WTC11 (cell line): ENCODE measurements around the gene SLC41A1. TPM values are rescaled to one million over a fixed set of nuclear protein-coding genes. Genes with fewer than 3 reads are reported as not detected.

Experiments used
- ATAC-seq: fragments of 200-7000 bp; cut with Tn5 transposase; 2 replicates; pipeline ENCODE4 v1.10.0; 2021; ENCODE audit warnings: mild to moderate bottlenecking, moderate library complexity
- CTCF ChIA-PET: fragments of 300-600 bp; sonication (Branson Sonifier 250); formaldehyde crosslinking; loops from one replicate; lab custom pipeline; 2021; ENCODE audit warnings: antibody characterized with exemption; lab: Charles Lee
- POLR2A ChIA-PET: fragments of 350-600 bp; sonication (Branson Sonifier 250); formaldehyde crosslinking; loops from one replicate; lab custom pipeline; 2021; ENCODE audit warnings: antibody characterized with exemption; lab: Charles Lee
- DNase-seq: peaks from one replicate; pipeline ENCODE4 v3.0.0; 2021; ENCODE audit warnings: low spot score
- H3K27ac Mint-ChIP-seq: 2 replicates; pipeline ENCODE4 v1.8.0; 2021; ENCODE audit warnings: mixed read lengths
- H3K27me3 Mint-ChIP-seq: 2 replicates; pipeline ENCODE4 v1.8.0; 2021; ENCODE audit warnings: low read depth, mild to moderate bottlenecking, moderate library complexity, mixed read lengths
- H3K36me3 Mint-ChIP-seq: 2 replicates; pipeline ENCODE4 v1.8.0; 2021; ENCODE audit warnings: mixed read lengths
- H3K4me1 Mint-ChIP-seq: 2 replicates; pipeline ENCODE4 v1.8.0; 2022; ENCODE audit warnings: mixed read lengths
- H3K4me3 Mint-ChIP-seq: 2 replicates; pipeline ENCODE4 v1.8.0; 2021; ENCODE audit warnings: mild to moderate bottlenecking, moderate library complexity, mixed read lengths
- H3K9me3 Mint-ChIP-seq: 2 replicates; pipeline ENCODE4 v1.8.0; 2021; ENCODE audit warnings: mixed read lengths
- ELF4 ChIP-seq: sonication (generic); formaldehyde crosslinking; IDR thresholded peaks from 2 replicates; pipeline ENCODE4 v1.8.1; 2022; ENCODE audit warnings: low read depth, mild to moderate bottlenecking, moderate library complexity, missing genetic modification reagents
- GTF2I ChIP-seq: fragments of 250-450 bp; sonication (Bioruptor Pico); conservative IDR thresholded peaks from 2 replicates; pipeline ENCODE4 v1.4.0; 2021; ENCODE audit warnings: mild to moderate bottlenecking
- KAT7 ChIP-seq: sonication (generic); formaldehyde crosslinking; IDR thresholded peaks from 2 replicates; pipeline ENCODE4 v1.8.1; 2023; ENCODE audit warnings: missing genetic modification reagents, mild to moderate bottlenecking, borderline replicate concordance
- MYBL2 ChIP-seq: sonication (generic); formaldehyde crosslinking; IDR thresholded peaks from 2 replicates; pipeline ENCODE4 v1.8.1; 2023; ENCODE audit warnings: mild to moderate bottlenecking, moderate library complexity, missing genetic modification reagents
- NR1H2 ChIP-seq: sonication (generic); formaldehyde crosslinking; IDR thresholded peaks from 2 replicates; pipeline ENCODE4 v1.9.0; 2021; ENCODE audit warnings: mild to moderate bottlenecking, moderate library complexity, missing genetic modification reagents
- NR3C1 ChIP-seq: sonication (generic); formaldehyde crosslinking; conservative IDR thresholded peaks from 2 replicates; pipeline ENCODE4 v1.8.1; 2023; ENCODE audit warnings: low read depth, mild to moderate bottlenecking, missing genetic modification reagents
- SMAD3 ChIP-seq: sonication (generic); formaldehyde crosslinking; IDR thresholded peaks from 2 replicates; pipeline ENCODE4 v1.8.0; 2022; ENCODE audit warnings: missing genetic modification reagents, mild to moderate bottlenecking, borderline replicate concordance
- total RNA-seq: library from RNA; stranded (reverse); gene quantifications from 3 replicates; pipeline ENCODE4 v1.2.3, GENCODE V29; 2021
- TF ChIP-seq, protein P1 (sequence below): fragments of 200-600 bp; IDR thresholded peaks from 2 replicates; pipeline ENCODE4 v1.8.0; 2022; ENCODE audit warnings: antibody characterized with exemption
- TF ChIP-seq, protein P2 (sequence below): fragments of 250-450 bp; sonication (Bioruptor Pico); IDR thresholded peaks from 2 replicates; pipeline ENCODE4 v1.8.0; 2021; ENCODE audit warnings: mild to moderate bottlenecking
- TF ChIP-seq, protein P3 (sequence below): sonication (generic); formaldehyde crosslinking; conservative IDR thresholded peaks from 2 replicates; pipeline ENCODE4 v1.8.1; 2023; ENCODE audit warnings: mild to moderate bottlenecking, low read depth, missing genetic modification reagents, moderate library complexity
- TF ChIP-seq, protein P4 (sequence below): sonication (generic); formaldehyde crosslinking; IDR thresholded peaks from 2 replicates; pipeline ENCODE4 v1.8.0; 2022; ENCODE audit warnings: mild to moderate bottlenecking, missing genetic modification reagents
- TF ChIP-seq, protein P5 (sequence below): fragments of 250-450 bp; sonication (Bioruptor Pico); IDR thresholded peaks from 2 replicates; pipeline ENCODE4 v2.1.2; 2022; ENCODE audit warnings: mild to moderate bottlenecking, moderate library complexity
- TF ChIP-seq, protein P6 (sequence below): sonication (generic); formaldehyde crosslinking; IDR thresholded peaks from 2 replicates; pipeline ENCODE4 v1.8.0; 2023; ENCODE audit warnings: mild to moderate bottlenecking, missing genetic modification reagents

Gene SLC41A1
- total RNA-seq, 1 experiment from 2014 or later, result 32.8 TPM

DNA sequence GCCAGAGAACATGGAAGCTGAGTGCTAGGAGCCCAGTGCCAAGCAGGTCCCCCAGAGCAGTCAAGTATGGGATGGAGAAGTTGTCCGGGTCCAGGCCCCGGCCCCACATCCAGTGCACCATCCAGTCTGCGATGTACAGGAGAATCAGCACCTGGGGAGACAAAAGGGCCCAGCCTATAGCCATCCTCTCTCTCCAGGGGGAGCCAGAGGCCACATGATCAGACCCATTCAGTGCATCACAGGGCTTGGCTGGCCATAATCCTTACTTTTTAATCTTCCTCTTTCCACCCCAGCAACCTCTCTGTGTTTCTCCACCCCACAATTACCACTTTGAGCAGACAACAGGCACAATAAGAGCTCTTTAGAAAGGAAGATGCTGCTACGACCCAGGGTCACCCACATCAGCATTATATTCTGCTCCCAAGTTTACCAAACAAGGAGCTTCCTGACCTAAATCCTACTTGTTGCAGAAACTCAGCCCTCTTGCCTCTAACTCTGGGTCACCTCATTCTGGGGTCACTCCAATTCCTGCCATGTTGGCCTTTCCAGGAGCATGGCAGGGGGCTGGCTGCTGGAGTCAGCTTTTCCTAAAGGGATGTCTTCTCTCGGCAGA lies 21.3 kb downstream of the SLC41A1 start:
- peaks cover 29% of the 10 kb centered on the region for H3K36me3 Mint-ChIP-seq
- H3K4me1 Mint-ChIP-seq, result 0 out of 2 replicates have a peak, but pooled peaks cover 6% of the 10 kb centered on the region
- no peak overlapping the region for H3K27ac Mint-ChIP-seq
- H3K4me3 Mint-ChIP-seq, result no peak overlapping the region
- no peak for TF ChIP-seq KAT7 (CRISPR knock-in tag)
- TF ChIP-seq, protein P1, sequence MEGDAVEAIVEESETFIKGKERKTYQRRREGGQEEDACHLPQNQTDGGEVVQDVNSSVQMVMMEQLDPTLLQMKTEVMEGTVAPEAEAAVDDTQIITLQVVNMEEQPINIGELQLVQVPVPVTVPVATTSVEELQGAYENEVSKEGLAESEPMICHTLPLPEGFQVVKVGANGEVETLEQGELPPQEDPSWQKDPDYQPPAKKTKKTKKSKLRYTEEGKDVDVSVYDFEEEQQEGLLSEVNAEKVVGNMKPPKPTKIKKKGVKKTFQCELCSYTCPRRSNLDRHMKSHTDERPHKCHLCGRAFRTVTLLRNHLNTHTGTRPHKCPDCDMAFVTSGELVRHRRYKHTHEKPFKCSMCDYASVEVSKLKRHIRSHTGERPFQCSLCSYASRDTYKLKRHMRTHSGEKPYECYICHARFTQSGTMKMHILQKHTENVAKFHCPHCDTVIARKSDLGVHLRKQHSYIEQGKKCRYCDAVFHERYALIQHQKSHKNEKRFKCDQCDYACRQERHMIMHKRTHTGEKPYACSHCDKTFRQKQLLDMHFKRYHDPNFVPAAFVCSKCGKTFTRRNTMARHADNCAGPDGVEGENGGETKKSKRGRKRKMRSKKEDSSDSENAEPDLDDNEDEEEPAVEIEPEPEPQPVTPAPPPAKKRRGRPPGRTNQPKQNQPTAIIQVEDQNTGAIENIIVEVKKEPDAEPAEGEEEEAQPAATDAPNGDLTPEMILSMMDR, result peak; percentile 73
- H3K9me3 Mint-ChIP-seq, result no peaks in the 10 kb centered on the region
- peak; percentile 70 for DNase-seq
- POLR2A ChIA-PET, result interaction anchor here (0.6 kb wide), 1 partner anchor 10 kb away, joined by 3 read pairs; no protein-coding TSS in a partner anchor
- ATAC-seq, result peak; percentile 96
- CTCF ChIA-PET, result interaction anchor here (0.6 to 3.5 kb wide), 23 partner anchors 9 to 203 kb away, joined by 3 to 124 read pairs (median 5); partner anchors contain the start of gene PM20D1
- no peaks in the 10 kb centered on the region for H3K27me3 Mint-ChIP-seq

DNA sequence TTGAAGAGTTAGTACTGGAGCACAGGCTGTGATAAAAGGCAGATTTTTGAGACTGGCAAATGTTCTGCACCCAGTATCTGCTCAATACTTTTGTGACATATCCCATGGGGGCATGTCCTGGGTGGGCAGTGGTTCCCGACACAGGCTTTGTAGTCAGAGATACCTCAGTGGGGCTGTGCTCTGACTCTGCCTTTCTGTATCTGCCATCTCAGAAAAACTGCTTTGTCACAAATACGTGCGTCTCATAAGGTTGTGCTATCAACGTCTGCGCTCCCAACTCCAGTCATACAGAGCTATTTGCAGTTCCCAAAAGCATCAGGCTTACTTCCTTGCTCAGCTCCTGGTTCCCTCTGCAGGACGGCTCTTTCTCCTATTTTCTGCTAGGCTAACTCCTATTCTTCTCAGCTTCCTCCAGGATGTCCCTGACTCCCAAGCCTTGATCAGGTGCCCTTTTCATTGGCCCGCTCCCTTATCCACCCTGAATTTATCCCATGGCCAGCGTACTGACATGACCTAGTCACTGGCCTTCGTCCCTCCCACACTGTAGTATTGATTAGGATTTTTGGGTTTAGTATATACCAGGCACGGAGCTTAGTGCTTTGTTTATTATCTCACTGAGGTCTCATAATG lies 25.6 kb downstream of the SLC41A1 start:
- no peaks in the 10 kb centered on the region for H3K9me3 Mint-ChIP-seq
- CTCF ChIA-PET, result interaction anchor here (0.9 to 2.3 kb wide), 6 partner anchors 128 to 199 kb away, joined by 3 to 23 read pairs (median 4); no protein-coding TSS in a partner anchor
- H3K27me3 Mint-ChIP-seq, result no peaks in the 10 kb centered on the region
- POLR2A ChIA-PET, result no interaction called here
- peaks cover 13% of the 10 kb centered on the region; the same call in 1 of the 2 replicates for H3K36me3 Mint-ChIP-seq
- no peak overlapping the region for H3K4me3 Mint-ChIP-seq
- H3K4me1 Mint-ChIP-seq, result 0 out of 2 replicates have a peak, but pooled peaks cover 2% of the 10 kb centered on the region
- no peak for DNase-seq
- TF ChIP-seq, protein P2, sequence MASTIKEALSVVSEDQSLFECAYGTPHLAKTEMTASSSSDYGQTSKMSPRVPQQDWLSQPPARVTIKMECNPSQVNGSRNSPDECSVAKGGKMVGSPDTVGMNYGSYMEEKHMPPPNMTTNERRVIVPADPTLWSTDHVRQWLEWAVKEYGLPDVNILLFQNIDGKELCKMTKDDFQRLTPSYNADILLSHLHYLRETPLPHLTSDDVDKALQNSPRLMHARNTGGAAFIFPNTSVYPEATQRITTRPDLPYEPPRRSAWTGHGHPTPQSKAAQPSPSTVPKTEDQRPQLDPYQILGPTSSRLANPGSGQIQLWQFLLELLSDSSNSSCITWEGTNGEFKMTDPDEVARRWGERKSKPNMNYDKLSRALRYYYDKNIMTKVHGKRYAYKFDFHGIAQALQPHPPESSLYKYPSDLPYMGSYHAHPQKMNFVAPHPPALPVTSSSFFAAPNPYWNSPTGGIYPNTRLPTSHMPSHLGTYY, result no peak
- TF ChIP-seq, protein P3, sequence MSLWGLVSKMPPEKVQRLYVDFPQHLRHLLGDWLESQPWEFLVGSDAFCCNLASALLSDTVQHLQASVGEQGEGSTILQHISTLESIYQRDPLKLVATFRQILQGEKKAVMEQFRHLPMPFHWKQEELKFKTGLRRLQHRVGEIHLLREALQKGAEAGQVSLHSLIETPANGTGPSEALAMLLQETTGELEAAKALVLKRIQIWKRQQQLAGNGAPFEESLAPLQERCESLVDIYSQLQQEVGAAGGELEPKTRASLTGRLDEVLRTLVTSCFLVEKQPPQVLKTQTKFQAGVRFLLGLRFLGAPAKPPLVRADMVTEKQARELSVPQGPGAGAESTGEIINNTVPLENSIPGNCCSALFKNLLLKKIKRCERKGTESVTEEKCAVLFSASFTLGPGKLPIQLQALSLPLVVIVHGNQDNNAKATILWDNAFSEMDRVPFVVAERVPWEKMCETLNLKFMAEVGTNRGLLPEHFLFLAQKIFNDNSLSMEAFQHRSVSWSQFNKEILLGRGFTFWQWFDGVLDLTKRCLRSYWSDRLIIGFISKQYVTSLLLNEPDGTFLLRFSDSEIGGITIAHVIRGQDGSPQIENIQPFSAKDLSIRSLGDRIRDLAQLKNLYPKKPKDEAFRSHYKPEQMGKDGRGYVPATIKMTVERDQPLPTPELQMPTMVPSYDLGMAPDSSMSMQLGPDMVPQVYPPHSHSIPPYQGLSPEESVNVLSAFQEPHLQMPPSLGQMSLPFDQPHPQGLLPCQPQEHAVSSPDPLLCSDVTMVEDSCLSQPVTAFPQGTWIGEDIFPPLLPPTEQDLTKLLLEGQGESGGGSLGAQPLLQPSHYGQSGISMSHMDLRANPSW (CRISPR knock-in tag), result no peak
- no peak for TF ChIP-seq NR3C1 (CRISPR knock-in tag)
- no peak for TF ChIP-seq NR1H2 (CRISPR knock-in tag)
- TF ChIP-seq, protein P4, sequence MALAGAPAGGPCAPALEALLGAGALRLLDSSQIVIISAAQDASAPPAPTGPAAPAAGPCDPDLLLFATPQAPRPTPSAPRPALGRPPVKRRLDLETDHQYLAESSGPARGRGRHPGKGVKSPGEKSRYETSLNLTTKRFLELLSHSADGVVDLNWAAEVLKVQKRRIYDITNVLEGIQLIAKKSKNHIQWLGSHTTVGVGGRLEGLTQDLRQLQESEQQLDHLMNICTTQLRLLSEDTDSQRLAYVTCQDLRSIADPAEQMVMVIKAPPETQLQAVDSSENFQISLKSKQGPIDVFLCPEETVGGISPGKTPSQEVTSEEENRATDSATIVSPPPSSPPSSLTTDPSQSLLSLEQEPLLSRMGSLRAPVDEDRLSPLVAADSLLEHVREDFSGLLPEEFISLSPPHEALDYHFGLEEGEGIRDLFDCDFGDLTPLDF (CRISPR knock-in tag), result no peak
- TF ChIP-seq, all 79 proteins: peak for 0
- ATAC-seq, result peak; percentile 44; the same call in 1 of the 2 replicates
- no peak overlapping the region for H3K27ac Mint-ChIP-seq

DNA sequence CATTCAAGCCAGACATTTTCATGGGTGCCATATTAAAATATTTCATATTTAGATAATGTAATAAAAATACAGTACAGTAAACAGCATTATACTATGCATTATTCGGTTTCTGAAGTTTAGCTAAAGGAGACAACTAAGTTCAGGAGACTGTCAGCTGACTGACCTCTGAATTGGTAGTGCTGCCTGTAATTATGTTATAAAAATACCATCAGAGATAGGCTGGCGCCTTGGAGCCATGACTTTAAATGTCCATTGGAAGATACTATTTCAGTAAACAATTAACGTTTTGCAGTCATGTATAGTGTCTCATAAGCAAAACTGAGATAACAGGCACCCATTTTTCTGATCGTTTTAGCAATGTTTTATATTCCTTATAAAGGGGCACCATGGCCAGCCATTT lies 26.4 kb downstream of the SLC41A1 start:
- Mint-ChIP-seq H3K27me3 (no peaks in the 10 kb centered on the region), H3K27ac (no peak overlapping the region), H3K36me3 (peaks cover 13% of the 10 kb centered on the region; the same call in 1 of the 2 replicates), H3K9me3 (no peaks in the 10 kb centered on the region), H3K4me3 (no peak overlapping the region), H3K4me1 (no peaks in the 10 kb centered on the region)
- CTCF ChIA-PET, result interaction anchor here (0.5 to 2.1 kb wide), 4 partner anchors 24 to 342 kb away, joined by 3 to 9 read pairs (median 4); no protein-coding TSS in a partner anchor
- no peak for ATAC-seq
- no peak for DNase-seq
- POLR2A ChIA-PET, result no interaction called here
- TF ChIP-seq ELF4 (CRISPR knock-in tag) (no peak), MYBL2 (CRISPR knock-in tag) (no peak), GTF2I (CRISPR knock-in tag) (no peak), SMAD3 (CRISPR knock-in tag) (no peak)
- TF ChIP-seq, protein P5, sequence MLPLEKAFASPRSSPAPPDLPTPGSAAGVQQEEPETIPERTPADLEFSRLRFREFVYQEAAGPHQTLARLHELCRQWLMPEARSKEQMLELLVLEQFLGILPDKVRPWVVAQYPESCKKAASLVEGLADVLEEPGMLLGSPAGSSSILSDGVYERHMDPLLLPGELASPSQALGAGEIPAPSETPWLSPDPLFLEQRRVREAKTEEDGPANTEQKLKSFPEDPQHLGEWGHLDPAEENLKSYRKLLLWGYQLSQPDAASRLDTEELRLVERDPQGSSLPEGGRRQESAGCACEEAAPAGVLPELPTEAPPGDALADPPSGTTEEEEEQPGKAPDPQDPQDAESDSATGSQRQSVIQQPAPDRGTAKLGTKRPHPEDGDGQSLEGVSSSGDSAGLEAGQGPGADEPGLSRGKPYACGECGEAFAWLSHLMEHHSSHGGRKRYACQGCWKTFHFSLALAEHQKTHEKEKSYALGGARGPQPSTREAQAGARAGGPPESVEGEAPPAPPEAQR (CRISPR knock-in tag), result no peak
- TF ChIP-seq, protein P6, sequence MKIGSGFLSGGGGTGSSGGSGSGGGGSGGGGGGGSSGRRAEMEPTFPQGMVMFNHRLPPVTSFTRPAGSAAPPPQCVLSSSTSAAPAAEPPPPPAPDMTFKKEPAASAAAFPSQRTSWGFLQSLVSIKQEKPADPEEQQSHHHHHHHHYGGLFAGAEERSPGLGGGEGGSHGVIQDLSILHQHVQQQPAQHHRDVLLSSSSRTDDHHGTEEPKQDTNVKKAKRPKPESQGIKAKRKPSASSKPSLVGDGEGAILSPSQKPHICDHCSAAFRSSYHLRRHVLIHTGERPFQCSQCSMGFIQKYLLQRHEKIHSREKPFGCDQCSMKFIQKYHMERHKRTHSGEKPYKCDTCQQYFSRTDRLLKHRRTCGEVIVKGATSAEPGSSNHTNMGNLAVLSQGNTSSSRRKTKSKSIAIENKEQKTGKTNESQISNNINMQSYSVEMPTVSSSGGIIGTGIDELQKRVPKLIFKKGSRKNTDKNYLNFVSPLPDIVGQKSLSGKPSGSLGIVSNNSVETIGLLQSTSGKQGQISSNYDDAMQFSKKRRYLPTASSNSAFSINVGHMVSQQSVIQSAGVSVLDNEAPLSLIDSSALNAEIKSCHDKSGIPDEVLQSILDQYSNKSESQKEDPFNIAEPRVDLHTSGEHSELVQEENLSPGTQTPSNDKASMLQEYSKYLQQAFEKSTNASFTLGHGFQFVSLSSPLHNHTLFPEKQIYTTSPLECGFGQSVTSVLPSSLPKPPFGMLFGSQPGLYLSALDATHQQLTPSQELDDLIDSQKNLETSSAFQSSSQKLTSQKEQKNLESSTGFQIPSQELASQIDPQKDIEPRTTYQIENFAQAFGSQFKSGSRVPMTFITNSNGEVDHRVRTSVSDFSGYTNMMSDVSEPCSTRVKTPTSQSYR (CRISPR knock-in tag), result no peak
- TF ChIP-seq, protein P3 (CRISPR knock-in tag), result no peak
